Measurements from ENCODE around the gene ADARB2.

DNA sequence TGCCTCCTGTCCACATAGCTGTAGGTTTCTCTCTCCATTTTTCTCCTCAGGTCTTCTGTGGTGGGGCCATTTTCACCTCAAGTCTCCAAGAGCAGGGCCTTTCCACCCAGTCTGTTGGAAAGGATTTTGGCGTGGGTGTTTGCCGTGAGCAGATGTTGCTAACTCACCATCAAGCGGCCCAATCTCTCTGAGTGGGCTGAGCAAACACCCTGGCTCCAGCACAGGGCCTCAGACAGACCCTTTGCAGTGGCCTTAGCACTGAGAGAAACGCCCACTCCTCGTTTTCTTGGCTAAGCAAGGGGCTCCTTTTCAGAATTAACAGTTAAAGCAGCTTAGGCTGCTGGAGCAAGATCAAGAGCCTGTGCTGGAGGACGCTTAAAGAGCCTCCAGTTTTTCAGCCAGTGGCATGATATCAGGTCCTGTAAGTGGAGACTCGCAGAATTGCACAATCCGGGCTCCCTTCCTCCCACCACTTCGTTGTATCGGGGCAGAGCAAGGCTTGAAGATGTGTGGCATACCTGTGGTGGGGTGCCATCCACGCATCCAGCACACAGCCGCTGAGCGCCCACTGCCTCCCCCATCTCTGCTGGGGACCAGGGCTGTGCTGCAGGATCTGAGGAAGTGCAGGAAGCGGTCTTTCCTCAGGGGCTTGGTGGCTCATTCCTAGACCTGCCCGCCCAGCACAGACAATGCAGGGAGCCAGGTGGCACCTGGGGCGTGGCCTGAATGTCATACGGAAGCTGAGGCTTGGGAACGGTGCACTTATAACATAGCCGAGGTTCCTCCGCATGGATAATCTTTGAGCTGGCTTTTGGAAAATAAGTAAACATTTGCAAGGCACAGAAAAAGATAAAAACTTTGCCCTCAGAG is 142.7 kb downstream of the ADARB2 start:
- TF ChIP-seq POLR2A (IDR thresholded peaks at IDR 0.05) (no peak), CTCF (IDR thresholded peaks at IDR 0.05) (no peak)

All from testis (tissue), 2 donors.